Endodermal cell (in vitro differentiated cells): ENCODE measurements around the gene KCNN2. TPM values are rescaled to one million over a fixed set of nuclear protein-coding genes. Genes with fewer than 3 reads are reported as not detected.
"Not testable (repeated sequence)": the region's sequence is repeated elsewhere in the genome, so short reads cannot be mapped to it uniquely, and the experiment has no call there.

Experiments
- DNase-seq: peaks from one replicate; pipeline ENCODE4 v3.0.0-alpha.2; 2017
- H3K27ac ChIP-seq: 2 replicates; pipeline ENCODE4 v1.5.1; 2013; ENCODE audit warnings: mild to moderate bottlenecking, low read depth, low read length, moderate library complexity
- H3K27me3 ChIP-seq: 2 replicates; pipeline ENCODE4 v1.6.1; 2013; ENCODE audit warnings: mild to moderate bottlenecking, low read length, moderate library complexity; ENCODE audit not compliant: insufficient read depth, control insufficient read depth, poor library complexity, severe bottlenecking
- H3K36me3 ChIP-seq: 2 replicates; pipeline ENCODE4 v1.7.0; 2013; ENCODE audit warnings: mild to moderate bottlenecking, low read length, moderate library complexity; ENCODE audit not compliant: control insufficient read depth, insufficient read depth
- H3K4me1 ChIP-seq: one replicate; pipeline ENCODE4 v1.7.0; 2013; ENCODE audit warnings: low read length; ENCODE audit not compliant: control insufficient read depth, insufficient read depth
- H3K4me3 ChIP-seq: 2 replicates; pipeline ENCODE4 v1.5.1; 2013; ENCODE audit warnings: mild to moderate bottlenecking, low read length, moderate library complexity
- H3K9ac ChIP-seq: 2 replicates; pipeline ENCODE4 v1.6.1; 2013; ENCODE audit warnings: mild to moderate bottlenecking, low read length, moderate library complexity; ENCODE audit not compliant: poor library complexity, severe bottlenecking; ENCODE audit errors: extremely low read depth
- H3K9me3 ChIP-seq: 2 replicates; pipeline ENCODE4 v1.6.1; 2013; ENCODE audit warnings: mild to moderate bottlenecking, low read length, moderate library complexity; ENCODE audit not compliant: control insufficient read depth
- H3K27ac Mint-ChIP-seq: 2 replicates; pipeline ENCODE4 v1.8.0; 2020; ENCODE audit warnings: mixed read lengths
- H3K27me3 Mint-ChIP-seq: 2 replicates; pipeline ENCODE4 v1.8.0; 2021; ENCODE audit warnings: mild to moderate bottlenecking, mixed read lengths; ENCODE audit not compliant: insufficient read depth
- H3K36me3 Mint-ChIP-seq: 2 replicates; pipeline ENCODE4 v1.8.0; 2020; ENCODE audit warnings: low read depth, mixed read lengths
- H3K4me1 Mint-ChIP-seq: 2 replicates; pipeline ENCODE4 v1.8.0; 2020; ENCODE audit warnings: mixed read lengths
- H3K4me3 Mint-ChIP-seq: 2 replicates; pipeline ENCODE4 v1.8.0; 2020; ENCODE audit warnings: mild to moderate bottlenecking, moderate library complexity, mixed read lengths
- H3K9me3 Mint-ChIP-seq: 2 replicates; pipeline ENCODE4 v1.8.0; 2020; ENCODE audit warnings: mild to moderate bottlenecking, mixed read lengths
- CTCF ChIP-seq: fragments of 200-600 bp; sonication (generic); conservative IDR thresholded peaks from 2 replicates; pipeline ENCODE4 v1.5.0; 2021; ENCODE audit warnings: antibody characterized with exemption, mild to moderate bottlenecking
- WGBS, 2 experiments: methylation state at CpG; one replicate each; pipeline versions ENCODE4 v1.1.5 to v1.1.7; 2013; ENCODE audit warnings: missing lambda C conversion rate in 2 of 2, mixed read lengths in 1 of 2; ENCODE audit not compliant: insufficient coverage in 1 of 2, insufficient read length in 1 of 2; 5-methylcytosine and 5-hydroxymethylcytosine counted together
- total RNA-seq, 2 donors: library from RNA; stranded (reverse); fragmentation: NEBNext Ultra II Directional in 1 of 2; extraction: Animal tissue kit (Norgen Biotek cat#: 25700) in 1 of 2; gene quantifications; 2 replicates in 1 of 2; 3 replicates in 1 of 2; pipeline ENCODE4 v1.2.1, GENCODE V29; 2021

Gene KCNN2
- total RNA-seq, 2 donors from 2014 or later, result 3.0 to 4.7 TPM

- Mint-ChIP-seq H3K4me1 (peaks cover 15% of the 10 kb centered on the region), H3K9me3 (peaks cover 16% of the 10 kb centered on the region), H3K36me3 (peaks cover 8% of the 10 kb centered on the region), H3K27me3 (no peaks in the 10 kb centered on the region), H3K4me3 (no peak overlapping the region), H3K27ac (no peak overlapping the region)
- no peak overlapping the region for H3K27ac ChIP-seq
- no peak overlapping the region for H3K9ac ChIP-seq
- H3K9me3 ChIP-seq, result peaks cover 4% of the 10 kb centered on the region
- no peaks in the 10 kb centered on the region for H3K27me3 ChIP-seq
- no peak for TF ChIP-seq CTCF
- H3K36me3 ChIP-seq, result no peaks in the 10 kb centered on the region
- no peak for DNase-seq
- H3K4me1 ChIP-seq, result no peaks in the 10 kb centered on the region
- H3K4me3 ChIP-seq, result no peak overlapping the region
Measured at GRCh38 chr5:114430532-114430931, 68.7 kb downstream of the KCNN2 start.

DNA sequence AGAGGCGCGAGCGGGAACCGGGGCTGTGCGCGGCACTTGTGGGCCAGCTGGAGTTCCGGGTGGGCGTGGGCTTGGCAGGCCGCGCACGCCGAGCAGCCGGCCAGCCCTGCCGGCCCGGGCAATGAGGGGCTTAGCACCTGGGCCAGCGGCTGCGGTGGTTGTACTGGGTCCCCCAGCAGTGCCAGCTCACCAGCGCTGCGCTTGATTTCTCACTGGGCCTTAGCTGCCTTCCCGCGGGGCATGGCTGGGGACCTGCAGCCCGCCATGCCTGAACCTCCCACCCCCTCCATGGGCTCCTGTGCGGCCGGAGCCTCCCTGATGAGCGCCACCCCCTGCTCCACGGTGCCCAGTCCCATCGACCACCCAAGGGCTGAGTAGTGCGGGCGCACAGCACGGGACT is 70.8 kb downstream of the KCNN2 start:
- WGBS, 2 experiments, result 97% methylated on average over 30 of the region's 30 CpGs; no CpG with 5 or more reads in 1 of the 2 experiments
- H3K27ac Mint-ChIP-seq, result not testable (repeated sequence)

DNA sequence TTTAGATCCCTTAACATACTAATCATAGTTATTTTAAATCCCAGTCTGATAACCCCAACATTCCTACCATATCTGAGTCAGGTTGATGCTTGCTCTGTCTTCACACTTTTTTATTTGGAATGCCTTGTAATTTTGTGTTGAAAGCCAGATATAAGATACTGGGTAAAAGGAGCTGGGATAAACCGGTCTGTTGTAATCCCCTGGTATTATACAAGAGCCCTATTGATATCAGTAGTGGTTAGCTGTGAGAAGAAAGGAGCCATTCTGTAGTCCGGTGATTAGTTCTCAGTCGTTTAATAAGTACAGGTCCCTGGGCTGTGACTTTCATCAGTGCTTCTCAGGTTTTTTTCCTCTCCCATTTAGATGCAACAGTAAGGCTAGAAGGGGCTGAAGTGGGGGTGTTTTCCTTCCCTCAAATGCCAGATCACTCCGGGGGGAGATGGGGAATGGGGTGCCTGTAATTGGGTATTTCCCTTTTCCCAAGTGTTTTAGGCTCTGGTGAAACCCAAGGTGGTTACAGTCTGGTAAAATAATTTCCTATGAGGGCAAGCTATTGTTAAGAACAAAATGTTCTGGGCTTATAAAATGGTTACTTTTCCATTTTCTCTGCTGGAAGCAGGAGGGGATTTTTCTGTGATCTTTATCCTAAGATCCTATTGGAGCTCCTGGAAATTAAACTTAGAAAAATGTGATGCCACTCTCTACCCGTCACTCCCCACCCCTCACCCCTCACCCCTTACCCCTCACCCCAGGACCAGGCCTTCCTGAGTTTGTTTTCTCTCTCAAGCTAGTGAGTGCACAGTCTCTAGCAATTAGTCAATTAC is 72.7 kb downstream of the KCNN2 start:
- DNase-seq, result no peak
- H3K27ac Mint-ChIP-seq, result peak overlapping the region; percentile 87
- no peaks in the 10 kb centered on the region for H3K27me3 Mint-ChIP-seq
- peak overlapping the region; percentile 67 for H3K4me3 ChIP-seq
- peaks cover 4% of the 10 kb centered on the region for H3K9me3 ChIP-seq
- no peaks in the 10 kb centered on the region for H3K4me1 ChIP-seq
- H3K9me3 Mint-ChIP-seq, result peaks cover 16% of the 10 kb centered on the region
- H3K36me3 ChIP-seq, result no peaks in the 10 kb centered on the region
- peaks cover 8% of the 10 kb centered on the region for H3K36me3 Mint-ChIP-seq
- H3K4me1 Mint-ChIP-seq, result peaks cover 42% of the 10 kb centered on the region
- H3K4me3 Mint-ChIP-seq, result peak overlapping the region; percentile 20
- no peak overlapping the region for H3K27ac ChIP-seq
- no peaks in the 10 kb centered on the region for H3K27me3 ChIP-seq
- TF ChIP-seq CTCF, result no peak
- H3K9ac ChIP-seq, result no peak overlapping the region
- 66 to 70% methylated on average over 2 to 5 of the region's 5 CpGs for WGBS, 2 experiments

More for the DNA sequence above, 70.8 kb downstream of the KCNN2 start:
- H3K9ac ChIP-seq, H3K27me3 ChIP-seq, H3K36me3 Mint-ChIP-seq, H3K27ac ChIP-seq, H3K4me3 ChIP-seq, DNase-seq, H3K27me3 Mint-ChIP-seq, H3K36me3 ChIP-seq, H3K9me3 ChIP-seq, H3K4me1 ChIP-seq, H3K4me3 Mint-ChIP-seq: not testable (repeated sequence)
- peaks cover 32% of the 10 kb centered on the region for H3K4me1 Mint-ChIP-seq
- H3K9me3 Mint-ChIP-seq, result peaks cover 16% of the 10 kb centered on the region

GRCh38 chr5:114435220-114435481 is 73.3 kb downstream of the KCNN2 start:
- no peaks in the 10 kb centered on the region for H3K4me1 ChIP-seq
- Mint-ChIP-seq H3K9me3 (peaks cover 16% of the 10 kb centered on the region), H3K27ac (peak overlapping the region; percentile 67), H3K36me3 (peaks cover 8% of the 10 kb centered on the region), H3K27me3 (no peaks in the 10 kb centered on the region), H3K4me3 (no peak overlapping the region), H3K4me1 (peaks cover 46% of the 10 kb centered on the region)
- no peaks in the 10 kb centered on the region for H3K27me3 ChIP-seq
- H3K9ac ChIP-seq, result no peak overlapping the region
- no peak for DNase-seq
- TF ChIP-seq CTCF, result no peak
- 80% methylated on average over 1 of the region's 1 CpG; no CpG with 5 or more reads in 1 of the 2 experiments for WGBS, 2 experiments
- peaks cover 4% of the 10 kb centered on the region for H3K9me3 ChIP-seq
- no peaks in the 10 kb centered on the region for H3K36me3 ChIP-seq
- H3K4me3 ChIP-seq, result no peak overlapping the region
- no peak overlapping the region for H3K27ac ChIP-seq
